ENCODE data around the gene OSBPL5.

Gene OSBPL5

GRCh38 chr11:3158131-3158591, 6.9 kb downstream of the OSBPL5 start:
- Histone ChIP-seq H3K9ac (ENCODE audit: low read depth, low read length) (no peak overlapping the region), H3K4me3 (ENCODE audit: low read length) (no peak overlapping the region), H3K27ac (ENCODE audit: low read length) (no peak overlapping the region), H3K4me1 (ENCODE audit: insufficient read depth, low read length) (peaks cover 36% of the 10 kb centered on the region), H3K27me3 (ENCODE audit: insufficient read depth, low read length) (peaks cover 24% of the 10 kb centered on the region), H3K9me3 (ENCODE audit: insufficient read depth, low read depth, low read length) (no peaks in the 10 kb centered on the region), H3K36me3 (ENCODE audit: insufficient read depth, low read depth, low read length) (no peaks in the 10 kb centered on the region)

GRCh38 chr11:3157381-3158130, 7.6 kb downstream of the OSBPL5 start:
- no peak overlapping the region for H3K4me3 ChIP-seq (ENCODE audit: low read length)
- peaks cover 18% of the 10 kb centered on the region for H3K27me3 ChIP-seq (ENCODE audit: insufficient read depth, low read length)
- H3K27ac ChIP-seq (ENCODE audit: low read length), result no peak overlapping the region
- H3K4me1 ChIP-seq (ENCODE audit: insufficient read depth, low read length), result peaks cover 36% of the 10 kb centered on the region
- H3K9ac ChIP-seq (ENCODE audit: low read depth, low read length), result no peak overlapping the region
- H3K36me3 ChIP-seq (ENCODE audit: insufficient read depth, low read depth, low read length), result no peaks in the 10 kb centered on the region
- no peaks in the 10 kb centered on the region for H3K9me3 ChIP-seq (ENCODE audit: insufficient read depth, low read depth, low read length)

- no peaks in the 10 kb centered on the region for H3K9me3 ChIP-seq (ENCODE audit: insufficient read depth, low read depth, low read length)
- H3K9ac ChIP-seq (ENCODE audit: low read depth, low read length), result no peak overlapping the region
- H3K27ac ChIP-seq (ENCODE audit: low read length), result no peak overlapping the region
- peaks cover 36% of the 10 kb centered on the region for H3K4me1 ChIP-seq (ENCODE audit: insufficient read depth, low read length)
- H3K4me3 ChIP-seq (ENCODE audit: low read length), result no peak overlapping the region
- no peaks in the 10 kb centered on the region for H3K36me3 ChIP-seq (ENCODE audit: insufficient read depth, low read depth, low read length)
- H3K27me3 ChIP-seq (ENCODE audit: insufficient read depth, low read length), result peaks cover 10% of the 10 kb centered on the region
Measured at GRCh38 chr11:3156661-3157311, 8.3 kb downstream of the OSBPL5 start.

DNA sequence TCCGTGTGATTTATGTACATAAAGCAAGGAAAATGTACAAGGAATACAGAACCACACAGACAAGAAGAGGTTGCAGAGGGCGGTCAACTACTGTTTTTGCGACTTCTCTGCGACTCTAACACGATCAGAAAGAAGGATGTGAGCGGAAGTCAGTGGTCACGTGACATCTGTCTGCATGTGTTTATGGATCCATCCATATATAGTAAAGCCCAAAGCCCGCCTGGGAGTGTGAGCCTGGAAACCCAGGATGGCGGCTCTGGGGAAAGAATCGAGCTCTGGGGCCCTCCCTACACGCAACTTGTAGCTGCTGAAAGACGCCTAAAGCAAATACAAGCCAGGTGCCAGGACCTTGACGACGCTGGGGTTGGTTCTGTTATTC, 8.8 kb downstream of the OSBPL5 start:
- Histone ChIP-seq H3K4me1 (ENCODE audit: insufficient read depth, low read length) (peaks cover 36% of the 10 kb centered on the region), H3K9ac (ENCODE audit: low read depth, low read length) (no peak overlapping the region), H3K27me3 (ENCODE audit: insufficient read depth, low read length) (peaks cover 5% of the 10 kb centered on the region), H3K9me3 (ENCODE audit: insufficient read depth, low read depth, low read length) (no peaks in the 10 kb centered on the region), H3K27ac (ENCODE audit: low read length) (no peak overlapping the region), H3K36me3 (ENCODE audit: insufficient read depth, low read depth, low read length) (no peaks in the 10 kb centered on the region), H3K4me3 (ENCODE audit: low read length) (no peak overlapping the region)

DNA sequence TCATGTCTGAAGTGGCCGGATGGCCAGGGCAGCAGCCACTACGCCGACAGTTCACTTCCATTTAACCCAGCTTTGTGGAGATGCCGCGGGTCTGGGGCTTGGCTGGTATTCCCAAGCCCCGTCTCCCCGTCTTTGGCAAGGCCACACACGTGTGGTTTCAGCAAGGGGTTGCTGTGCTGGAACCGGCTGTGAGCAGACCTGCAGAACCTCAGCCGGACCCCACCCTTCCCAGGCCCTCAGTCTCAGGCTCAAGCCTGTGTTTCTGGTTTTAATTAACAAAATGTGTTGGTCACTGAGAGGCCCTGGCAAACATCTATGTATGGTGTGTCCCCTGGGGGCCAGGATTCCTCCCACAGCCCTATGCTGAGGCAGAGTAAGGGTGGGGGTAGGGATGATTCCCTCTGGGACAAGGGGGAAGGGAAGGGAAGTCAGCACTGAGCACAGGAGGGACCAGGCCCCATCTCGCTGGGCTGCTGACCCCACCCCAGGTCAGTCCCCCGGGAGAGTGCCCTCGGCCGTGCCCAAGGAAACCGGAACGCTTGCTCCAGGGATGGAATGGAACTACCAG, 9.3 kb downstream of the OSBPL5 start:
- Histone ChIP-seq H3K36me3 (ENCODE audit: insufficient read depth, low read depth, low read length) (no peaks in the 10 kb centered on the region), H3K9ac (ENCODE audit: low read depth, low read length) (no peak overlapping the region), H3K27me3 (ENCODE audit: insufficient read depth, low read length) (0 out of 2 replicates have a peak, but pooled peaks cover under 1% of the 10 kb centered on the region), H3K4me3 (ENCODE audit: low read length) (no peak overlapping the region), H3K9me3 (ENCODE audit: insufficient read depth, low read depth, low read length) (no peaks in the 10 kb centered on the region), H3K27ac (ENCODE audit: low read length) (no peak overlapping the region), H3K4me1 (ENCODE audit: insufficient read depth, low read length) (peaks cover 33% of the 10 kb centered on the region)

GRCh38 chr11:3155216-3155615, 9.9 kb downstream of the OSBPL5 start:
- Histone ChIP-seq H3K9me3 (ENCODE audit: insufficient read depth, low read depth, low read length) (no peaks in the 10 kb centered on the region), H3K36me3 (ENCODE audit: insufficient read depth, low read depth, low read length) (no peaks in the 10 kb centered on the region), H3K4me3 (ENCODE audit: low read length) (no peak overlapping the region), H3K27me3 (ENCODE audit: insufficient read depth, low read length) (no peaks in the 10 kb centered on the region), H3K9ac (ENCODE audit: low read depth, low read length) (no peak overlapping the region), H3K27ac (ENCODE audit: low read length) (no peak overlapping the region), H3K4me1 (ENCODE audit: insufficient read depth, low read length) (peaks cover 31% of the 10 kb centered on the region)

DNA sequence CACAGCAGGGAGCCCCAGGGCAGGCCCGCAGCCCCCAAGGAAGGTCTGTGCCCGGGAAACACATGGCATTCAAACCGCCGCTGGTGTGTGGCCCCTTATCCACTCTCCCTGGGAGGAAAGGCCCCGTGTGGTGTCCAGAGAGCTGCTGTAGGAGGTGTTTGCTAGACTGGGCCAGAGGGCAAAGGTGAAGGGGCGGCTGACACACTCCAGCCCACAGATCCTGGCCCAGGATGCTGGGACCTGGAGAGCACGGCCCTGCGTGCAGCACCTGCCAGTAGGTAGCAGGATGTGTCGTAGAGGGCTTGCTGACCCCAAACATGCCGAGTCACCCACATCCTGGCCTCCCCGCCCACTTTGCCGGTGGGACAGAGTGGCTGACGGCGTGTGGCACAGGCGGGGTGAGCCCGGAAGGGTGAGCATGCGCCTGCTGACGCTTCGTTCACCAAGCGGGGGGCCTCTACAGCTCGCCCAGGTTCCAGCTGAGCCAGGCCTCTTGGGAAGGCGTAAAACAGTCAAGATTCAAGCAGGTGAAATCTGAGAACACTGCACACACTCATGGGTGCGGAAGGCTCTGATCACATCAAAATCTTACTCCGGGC, 11.0 kb downstream of the OSBPL5 start:
- no peak overlapping the region for H3K4me3 ChIP-seq (ENCODE audit: low read length)
- no peaks in the 10 kb centered on the region for H3K9me3 ChIP-seq (ENCODE audit: insufficient read depth, low read depth, low read length)
- no peaks in the 10 kb centered on the region for H3K36me3 ChIP-seq (ENCODE audit: insufficient read depth, low read depth, low read length)
- H3K9ac ChIP-seq (ENCODE audit: low read depth, low read length), result 0 out of 2 replicates have a peak overlapping the region, but pooled peaks have one; percentile 20
- no peaks in the 10 kb centered on the region for H3K27me3 ChIP-seq (ENCODE audit: insufficient read depth, low read length)
- H3K27ac ChIP-seq (ENCODE audit: low read length), result no peak overlapping the region
- peaks cover 27% of the 10 kb centered on the region for H3K4me1 ChIP-seq (ENCODE audit: insufficient read depth, low read length)

DNA sequence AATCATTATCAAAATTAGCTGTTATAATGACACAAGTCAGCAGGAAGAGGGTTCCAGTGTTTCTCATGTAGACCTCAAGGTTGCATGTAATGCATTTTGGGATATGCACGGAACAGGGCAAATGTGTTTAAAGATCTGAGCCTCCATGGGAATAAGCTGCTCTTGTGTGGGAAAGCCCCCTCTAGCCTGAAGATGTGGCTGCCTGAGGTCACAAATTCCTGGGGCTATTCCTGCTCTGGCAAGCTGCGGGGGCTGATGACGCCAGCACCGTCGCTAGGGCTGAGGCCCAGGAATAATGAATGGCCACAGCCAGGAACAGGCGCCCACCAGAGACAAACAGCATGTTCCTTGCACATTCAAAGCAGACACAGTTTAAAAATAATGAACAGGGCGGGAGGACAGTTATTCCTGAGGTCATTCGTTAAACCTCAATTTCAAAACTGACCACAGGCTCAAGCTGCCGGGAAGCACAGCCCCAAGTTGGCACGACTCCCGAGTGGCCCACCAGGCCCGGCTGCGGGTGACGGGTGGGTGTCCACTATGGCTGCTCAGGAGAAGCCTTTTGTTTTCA, 11.7 kb downstream of the OSBPL5 start:
- H3K4me1 ChIP-seq (ENCODE audit: insufficient read depth, low read length), result peaks cover 27% of the 10 kb centered on the region
- no peak overlapping the region for H3K9ac ChIP-seq (ENCODE audit: low read depth, low read length)
- H3K27me3 ChIP-seq (ENCODE audit: insufficient read depth, low read length), result no peaks in the 10 kb centered on the region
- H3K9me3 ChIP-seq (ENCODE audit: insufficient read depth, low read depth, low read length), result no peaks in the 10 kb centered on the region
- H3K27ac ChIP-seq (ENCODE audit: low read length), result no peak overlapping the region
- no peak overlapping the region for H3K4me3 ChIP-seq (ENCODE audit: low read length)
- H3K36me3 ChIP-seq (ENCODE audit: insufficient read depth, low read depth, low read length), result no peaks in the 10 kb centered on the region

DNA sequence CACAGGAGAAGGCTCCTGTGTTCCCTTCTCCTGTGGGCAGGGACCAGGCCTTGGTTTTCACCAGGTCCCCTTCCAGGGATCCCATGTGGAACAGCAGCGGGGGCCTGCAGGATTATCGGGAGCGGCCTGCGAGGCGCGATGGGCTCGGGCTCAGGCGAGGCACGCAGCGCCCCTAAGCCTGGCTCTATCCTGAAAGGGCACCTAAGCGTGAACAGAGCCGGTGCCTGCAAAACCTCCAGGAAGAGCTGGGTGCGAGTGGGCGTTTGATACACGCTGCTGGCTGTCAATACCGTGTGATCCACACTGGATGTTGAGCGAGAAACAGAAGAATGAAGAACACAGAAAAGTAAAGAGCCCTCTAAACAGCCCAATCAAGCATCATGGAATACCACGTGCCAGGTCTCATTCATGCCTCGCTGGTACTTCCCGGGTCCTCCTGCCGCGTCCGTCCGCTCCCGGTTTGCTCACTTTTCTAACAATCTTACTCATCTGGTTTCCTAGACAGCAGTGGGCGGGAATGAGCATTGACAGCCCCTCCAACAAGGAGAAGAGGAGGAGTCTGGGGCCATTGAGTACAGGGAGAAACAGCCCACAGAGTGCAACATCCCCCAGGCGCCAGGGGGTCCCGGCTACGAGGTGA, 12.5 kb downstream of the OSBPL5 start:
- Histone ChIP-seq H3K4me3 (ENCODE audit: low read length) (no peak overlapping the region), H3K36me3 (ENCODE audit: insufficient read depth, low read depth, low read length) (no peaks in the 10 kb centered on the region), H3K27me3 (ENCODE audit: insufficient read depth, low read length) (no peaks in the 10 kb centered on the region), H3K9me3 (ENCODE audit: insufficient read depth, low read depth, low read length) (no peaks in the 10 kb centered on the region), H3K27ac (ENCODE audit: low read length) (no peak overlapping the region), H3K9ac (ENCODE audit: low read depth, low read length) (no peak overlapping the region), H3K4me1 (ENCODE audit: insufficient read depth, low read length) (peaks cover 27% of the 10 kb centered on the region)

- no peaks in the 10 kb centered on the region for H3K9me3 ChIP-seq (ENCODE audit: insufficient read depth, low read depth, low read length)
- H3K9ac ChIP-seq (ENCODE audit: low read depth, low read length), result no peak overlapping the region
- no peak overlapping the region for H3K4me3 ChIP-seq (ENCODE audit: low read length)
- no peaks in the 10 kb centered on the region for H3K36me3 ChIP-seq (ENCODE audit: insufficient read depth, low read depth, low read length)
- no peak overlapping the region for H3K27ac ChIP-seq (ENCODE audit: low read length)
- peaks cover 21% of the 10 kb centered on the region for H3K4me1 ChIP-seq (ENCODE audit: insufficient read depth, low read length)
- no peaks in the 10 kb centered on the region for H3K27me3 ChIP-seq (ENCODE audit: insufficient read depth, low read length)
Measured at GRCh38 chr11:3150726-3151125, 14.4 kb downstream of the OSBPL5 start.

DNA sequence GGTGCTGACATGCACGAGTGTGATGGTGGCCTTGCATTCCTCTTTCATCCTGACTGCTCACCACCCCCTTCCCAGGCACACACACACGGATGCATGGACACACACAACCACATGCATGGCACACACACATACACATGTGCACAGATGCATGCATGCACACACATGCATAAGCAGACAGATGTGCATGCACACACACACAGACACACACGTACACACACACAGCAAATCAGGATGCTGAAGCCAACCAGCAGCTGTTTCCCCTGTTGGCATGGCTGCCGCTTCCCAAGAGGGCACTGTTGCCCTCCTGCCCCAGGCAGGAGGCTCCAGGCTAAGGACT, 15.3 kb downstream of the OSBPL5 start:
- no peak overlapping the region for H3K9ac ChIP-seq (ENCODE audit: low read depth, low read length)
- no peaks in the 10 kb centered on the region for H3K36me3 ChIP-seq (ENCODE audit: insufficient read depth, low read depth, low read length)
- H3K4me1 ChIP-seq (ENCODE audit: insufficient read depth, low read length), result peaks cover 14% of the 10 kb centered on the region

More for the DNA sequence above, 15.3 kb downstream of the OSBPL5 start:
- Histone ChIP-seq H3K27ac (ENCODE audit: low read length) (no peak overlapping the region), H3K4me3 (ENCODE audit: low read length) (no peak overlapping the region), H3K9me3 (ENCODE audit: insufficient read depth, low read depth, low read length) (no peaks in the 10 kb centered on the region), H3K27me3 (ENCODE audit: insufficient read depth, low read length) (no peaks in the 10 kb centered on the region)

Data from iPS-20b (cell line).